Activated naive CD4-positive, alpha-beta T cell treated with anti-CD3 and anti-CD28 coated beads, Interleukin-2, amount 50 U/mL, for 72 hours (primary cell): Measurements from ENCODE around the gene OSBPL1A. TPM values are rescaled to one million over a fixed set of nuclear protein-coding genes. Genes with fewer than 3 reads are reported as not detected.
"Not testable (repeated sequence)": the region's sequence is repeated elsewhere in the genome, so short reads cannot be mapped to it uniquely, and the experiment has no call there.

Experiments used
- ATAC-seq, 2 donors: fragments of 150-1000 bp; cut with Tn5 transposase; 2 replicates each; pipeline ENCODE4 v1.10.0; 2021; ENCODE audit warnings: mild to moderate bottlenecking in 2 of 2, moderate library complexity in 2 of 2
- DNase-seq, 2 donors: peaks; one replicate each; pipeline ENCODE4 v3.0.0; 2021 to 2022; ENCODE audit warnings: low spot score in 2 of 2
- H3K27ac Mint-ChIP-seq, 2 donors: one replicate each; pipeline ENCODE4 v1.8.0; 2022; ENCODE audit warnings: mild to moderate bottlenecking in 2 of 2, mixed read lengths in 2 of 2
- H3K36me3 Mint-ChIP-seq, 2 donors: one replicate each; pipeline ENCODE4 v1.8.0; 2022; ENCODE audit warnings: mixed read lengths in 2 of 2
- H3K9me3 Mint-ChIP-seq, 2 donors: one replicate each; pipeline ENCODE4 v1.8.0; 2022; ENCODE audit warnings: mixed read lengths in 2 of 2
- total RNA-seq, 2 donors: library from RNA; stranded (reverse); gene quantifications; one replicate each; pipeline ENCODE4 v1.2.3, GENCODE V29; 2022

OSBPL1A gene
- total RNA-seq, 2 donors from 2014 or later = 2.3 to 5.4 TPM

- H3K9me3 Mint-ChIP-seq = peaks cover 10 to 11% of the 10 kb centered on the region in 2 donors
- DNase-seq = no peak
- H3K36me3 Mint-ChIP-seq = peaks cover 16 to 18% of the 10 kb centered on the region in 2 donors
- no peak overlapping the region for H3K27ac Mint-ChIP-seq
- ATAC-seq = no peak
Observed at GRCh38 chr18:24408496-24408895, 10.9 kb upstream of the OSBPL1A start.

GRCh38 chr18:24404591-24404990 lies 7.0 kb upstream of the OSBPL1A start:
- DNase-seq (no peak), ATAC-seq (no peak)
- Mint-ChIP-seq H3K27ac (no peak overlapping the region), H3K36me3 (peaks cover 0 to 6% of the 10 kb centered on the region in 2 donors), H3K9me3 (no peaks in the 10 kb centered on the region)

- Mint-ChIP-seq H3K27ac (no peak overlapping the region), H3K9me3 (no peaks in the 10 kb centered on the region), H3K36me3 (peaks cover 0 to 6% of the 10 kb centered on the region in 2 donors)
- ATAC-seq (no peak), DNase-seq (no peak)
Observed at GRCh38 chr18:24403076-24403475, 5.5 kb upstream of the OSBPL1A start.

GRCh38 chr18:24402209-24402785 lies 4.7 kb upstream of the OSBPL1A start:
- ATAC-seq (no peak), DNase-seq (no peak)
- no peak overlapping the region for H3K27ac Mint-ChIP-seq
- H3K9me3 Mint-ChIP-seq = no peaks in the 10 kb centered on the region
- H3K36me3 Mint-ChIP-seq = peaks cover 0 to 5% of the 10 kb centered on the region in 2 donors

GRCh38 chr18:24400587-24400986 lies 3.0 kb upstream of the OSBPL1A start:
- H3K9me3 Mint-ChIP-seq = no peaks in the 10 kb centered on the region
- no peak overlapping the region for H3K27ac Mint-ChIP-seq
- H3K36me3 Mint-ChIP-seq = peaks cover 0 to 4% of the 10 kb centered on the region in 2 donors
- ATAC-seq (peak in 1 of 2 donors; percentile 50), DNase-seq (no peak)

- H3K9me3 Mint-ChIP-seq = no peaks in the 10 kb centered on the region
- H3K36me3 Mint-ChIP-seq = peaks cover 0 to 4% of the 10 kb centered on the region in 2 donors
- DNase-seq (no peak), ATAC-seq (no peak)
- H3K27ac Mint-ChIP-seq = no peak overlapping the region
Observed at GRCh38 chr18:24398540-24398939, 916 bp upstream of the OSBPL1A start.

GRCh38 chr18:24397131-24397693 lies 412 bp downstream of the OSBPL1A start:
- DNase-seq = peak in 1 of 2 donors; percentile 25
- no peaks in the 10 kb centered on the region for H3K9me3 Mint-ChIP-seq
- H3K27ac Mint-ChIP-seq = peak overlapping the region in 1 of 2 donors; percentile 62
- H3K36me3 Mint-ChIP-seq = peaks cover 0 to 4% of the 10 kb centered on the region in 2 donors
- ATAC-seq = peak; percentile 41 to 42

GRCh38 chr18:24396082-24396633 lies 1.5 kb downstream of the OSBPL1A start:
- Mint-ChIP-seq H3K36me3 (peaks cover 0 to 4% of the 10 kb centered on the region in 2 donors), H3K9me3 (no peaks in the 10 kb centered on the region), H3K27ac (no peak overlapping the region)
- DNase-seq = no peak
- ATAC-seq = no peak

- no peaks in the 10 kb centered on the region for H3K9me3 Mint-ChIP-seq
- peaks cover 0 to 4% of the 10 kb centered on the region in 2 donors for H3K36me3 Mint-ChIP-seq
- ATAC-seq (no peak), DNase-seq (no peak)
- no peak overlapping the region for H3K27ac Mint-ChIP-seq
Observed at GRCh38 chr18:24395049-24395795, 2.4 kb downstream of the OSBPL1A start.

- H3K27ac Mint-ChIP-seq = no peak overlapping the region
- H3K36me3 Mint-ChIP-seq = no peaks in the 10 kb centered on the region
- no peak for DNase-seq
- H3K9me3 Mint-ChIP-seq = no peaks in the 10 kb centered on the region
- ATAC-seq = no peak
Observed at GRCh38 chr18:24388957-24389356, 8.7 kb downstream of the OSBPL1A start.

- ATAC-seq (no peak), DNase-seq (no peak)
- Mint-ChIP-seq H3K9me3 (no peaks in the 10 kb centered on the region), H3K36me3 (no peaks in the 10 kb centered on the region), H3K27ac (no peak overlapping the region)
Observed at GRCh38 chr18:24386681-24387080, 10.9 kb downstream of the OSBPL1A start.

- DNase-seq (no peak), ATAC-seq (no peak)
- H3K27ac Mint-ChIP-seq = no peak overlapping the region
- no peaks in the 10 kb centered on the region for H3K9me3 Mint-ChIP-seq
- H3K36me3 Mint-ChIP-seq = no peaks in the 10 kb centered on the region
Observed at GRCh38 chr18:24381126-24381525, 16.5 kb downstream of the OSBPL1A start.

- Mint-ChIP-seq H3K9me3 (no peaks in the 10 kb centered on the region), H3K27ac (no peak overlapping the region), H3K36me3 (peaks cover 5% of the 10 kb centered on the region in 2 donors)
- ATAC-seq (peak in 1 of 2 donors; percentile 52), DNase-seq (no peak)
Observed at GRCh38 chr18:24380163-24380747, 17.4 kb downstream of the OSBPL1A start.

GRCh38 chr18:24378598-24378997 lies 19.0 kb downstream of the OSBPL1A start:
- Mint-ChIP-seq H3K36me3 (peaks cover 5 to 6% of the 10 kb centered on the region in 2 donors), H3K9me3 (no peaks in the 10 kb centered on the region), H3K27ac (no peak overlapping the region)
- DNase-seq (no peak), ATAC-seq (no peak)

- H3K9me3 Mint-ChIP-seq, DNase-seq, H3K27ac Mint-ChIP-seq, ATAC-seq: not testable (repeated sequence)
- H3K36me3 Mint-ChIP-seq = peaks cover 6 to 15% of the 10 kb centered on the region in 2 donors
Observed at GRCh38 chr18:24376531-24376930, 21.1 kb downstream of the OSBPL1A start.

GRCh38 chr18:24373328-24373727 lies 24.3 kb downstream of the OSBPL1A start:
- Mint-ChIP-seq H3K9me3 (peaks cover 0 to 5% of the 10 kb centered on the region in 2 donors), H3K27ac (no peak overlapping the region), H3K36me3 (peaks cover 17 to 21% of the 10 kb centered on the region in 2 donors)
- DNase-seq = no peak
- no peak for ATAC-seq
